ENCODE results near the gene PLA2G2A. TPM values are rescaled to one million over a fixed set of nuclear protein-coding genes. Genes with fewer than 3 reads are reported as not detected.
"Not testable (repeated sequence)": the region's sequence is repeated elsewhere in the genome, so short reads cannot be mapped to it uniquely, and the experiment has no call there.

The PLA2G2A gene, protein sequence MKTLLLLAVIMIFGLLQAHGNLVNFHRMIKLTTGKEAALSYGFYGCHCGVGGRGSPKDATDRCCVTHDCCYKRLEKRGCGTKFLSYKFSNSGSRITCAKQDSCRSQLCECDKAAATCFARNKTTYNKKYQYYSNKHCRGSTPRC
- polyA plus RNA-seq (ENCODE audit: insufficient read length): 0.18 TPM
- long read RNA-seq, donor 1: 0 reads
- long read RNA-seq, donor 2: 0 reads
- long read RNA-seq, donor 3: 0 reads
- long read RNA-seq, donor 4: 0 reads
- long read RNA-seq, donor 5: 0 reads
- long read RNA-seq, donor 6: 0 reads
- long read RNA-seq, donor 7: 0 reads
- long read RNA-seq, donor 8: 0 reads

DNA sequence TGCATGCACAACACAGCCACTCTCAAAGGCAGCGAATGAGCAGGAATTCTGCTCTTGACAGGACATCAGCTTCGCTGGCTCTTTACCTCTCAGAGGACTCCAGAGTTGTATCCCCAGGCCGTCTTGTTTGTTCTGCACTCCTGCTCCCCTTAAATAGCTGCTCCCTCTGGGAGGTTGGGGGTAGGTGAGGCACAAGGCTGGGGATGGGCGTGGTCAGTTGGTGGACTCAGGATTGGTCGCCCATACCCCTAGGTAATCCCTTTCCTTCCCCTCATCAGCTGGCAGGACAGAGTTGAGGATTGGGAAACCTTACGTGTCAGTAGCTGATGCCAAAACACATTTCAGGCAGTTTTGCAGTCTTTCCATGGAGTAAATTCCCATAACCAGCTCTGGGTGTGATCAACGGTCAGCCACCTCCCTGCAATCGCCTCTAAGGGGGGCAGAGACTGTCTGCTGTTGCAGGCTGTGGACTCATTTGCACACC, at the start of gene PLA2G2A:
PLA2G2A (minus strand) TSS at position 125 of the 484 bp plus-strand sequence. CDS start 845 bp downstream, outside the sequence.
- no peak for DNase-seq

- DNase-seq: no peak
Observed at GRCh38 chr1:20028726-20029125, 49.3 kb upstream of the PLA2G2A start.

DNA sequence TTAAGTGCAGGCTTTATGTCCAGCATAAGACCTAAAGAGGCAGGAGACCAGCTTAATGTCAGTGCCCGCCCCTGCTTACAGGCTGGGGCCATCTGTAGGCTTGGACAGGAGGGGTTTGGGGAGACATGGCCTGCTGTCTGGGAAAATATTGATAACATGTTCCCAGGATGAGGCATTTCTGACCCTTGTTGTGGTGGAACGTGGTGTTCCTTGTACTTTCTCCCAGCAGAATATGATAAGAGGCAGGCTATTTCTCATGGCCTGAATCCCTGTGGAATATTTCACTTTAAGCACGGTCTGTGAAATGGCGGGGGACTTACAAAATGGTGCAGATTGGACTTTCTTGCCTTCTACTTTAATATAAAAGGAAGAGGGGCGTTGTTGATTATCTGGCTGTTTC, 48.7 kb upstream of the PLA2G2A start:
- DNase-seq: no peak

GRCh38 chr1:20017741-20018140, 38.3 kb upstream of the PLA2G2A start:
- DNase-seq: no peak

DNA sequence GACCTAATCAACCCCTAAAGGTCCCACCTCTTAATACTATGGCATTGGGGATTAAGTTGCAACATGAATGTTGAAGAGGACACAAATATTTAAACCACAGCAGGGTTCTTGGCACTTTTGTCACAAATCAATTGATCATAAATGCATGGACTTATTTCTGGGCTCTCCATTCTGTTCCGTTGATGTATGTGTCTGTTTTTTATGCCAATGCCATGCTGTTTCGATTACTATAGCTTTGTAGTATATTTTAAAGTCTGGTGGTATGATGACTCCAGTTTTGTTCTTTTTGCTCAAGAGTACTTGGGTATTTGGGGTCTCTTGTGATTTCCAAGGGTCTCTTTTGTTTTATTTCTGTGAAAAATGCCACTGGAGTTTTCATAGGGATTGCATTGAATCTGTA, 34.7 kb upstream of the PLA2G2A start:
- DNase-seq: no peak

DNA sequence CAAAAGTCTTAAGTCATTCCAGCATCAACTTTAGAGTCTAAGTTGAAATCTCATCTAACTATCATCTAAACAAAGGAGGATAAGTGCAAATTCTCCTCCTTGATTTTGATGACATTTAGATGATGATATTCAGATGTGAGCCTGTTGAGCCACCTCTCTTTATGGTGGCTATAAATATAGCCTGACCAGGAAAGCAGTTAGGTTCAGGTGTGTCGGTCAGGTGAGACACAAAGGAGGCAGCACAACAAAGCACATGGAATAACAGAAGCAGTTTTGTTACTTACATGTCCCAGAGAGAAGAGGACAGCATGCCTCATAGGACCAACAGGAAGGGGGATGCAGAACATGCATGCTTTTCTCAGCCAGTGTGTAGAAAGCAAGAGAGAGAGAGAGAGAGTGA, 30.6 kb upstream of the PLA2G2A start:
- DNase-seq: no peak

DNA sequence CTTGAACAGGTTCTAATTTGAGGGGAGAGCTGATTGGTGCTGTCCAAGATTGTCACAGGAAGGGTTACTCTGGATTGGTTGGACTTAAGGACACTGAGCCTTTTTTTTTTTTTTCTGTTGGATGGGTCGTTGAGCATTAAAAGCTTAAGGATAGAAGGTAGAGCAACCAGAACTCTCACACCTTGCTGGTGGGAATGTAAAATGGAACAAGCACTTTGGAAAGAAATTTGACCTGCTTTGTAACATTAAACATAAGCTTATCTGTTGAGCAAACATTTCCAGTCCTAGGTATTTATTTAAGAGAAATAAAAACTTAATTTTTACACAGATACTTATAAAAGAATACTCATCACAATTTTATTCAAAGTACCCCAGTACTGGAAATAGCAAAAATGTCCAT, 29.8 kb upstream of the PLA2G2A start:
- no peak for DNase-seq

- DNase-seq: no peak
Observed at GRCh38 chr1:20008391-20008841, 29.0 kb upstream of the PLA2G2A start.

DNA sequence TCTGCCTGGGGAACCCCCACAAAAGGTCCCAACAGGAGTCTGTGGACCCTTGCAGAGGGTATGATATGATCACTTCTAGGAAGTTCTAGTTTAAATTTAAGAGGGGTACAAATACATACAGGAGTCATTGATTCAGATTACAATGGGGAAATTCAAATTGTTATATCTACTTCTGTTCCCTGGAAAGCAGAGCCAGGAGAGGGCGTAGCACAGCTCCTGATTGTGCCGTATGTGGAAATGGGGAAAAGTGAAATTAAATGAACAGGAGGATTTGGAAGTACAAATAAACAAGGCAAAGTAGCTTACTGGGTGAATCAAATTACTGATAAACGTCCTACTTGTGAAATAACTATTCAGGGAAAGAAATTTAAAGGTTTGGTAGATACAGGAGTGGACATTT, 19.4 kb upstream of the PLA2G2A start:
- DNase-seq: not testable (repeated sequence)

DNA sequence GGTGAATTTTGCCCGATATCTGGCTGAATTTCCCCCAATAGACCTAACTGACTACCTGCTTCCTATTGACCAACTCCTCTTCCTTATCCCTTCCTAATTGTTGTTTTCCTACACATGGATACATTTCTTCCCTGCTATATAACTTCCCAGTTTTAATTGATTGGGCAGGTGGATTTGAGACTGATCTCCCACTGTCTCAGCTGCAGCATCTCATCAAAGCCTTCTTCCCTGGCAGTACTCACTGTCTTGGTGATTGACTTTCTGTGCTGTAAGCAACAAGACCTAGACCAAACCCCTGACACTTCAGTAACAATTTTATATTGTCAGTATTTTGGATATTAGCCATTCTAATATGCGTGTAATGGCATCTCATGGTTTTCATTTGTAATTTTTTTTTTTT, 11.3 kb upstream of the PLA2G2A start:
- DNase-seq: no peak

GRCh38 chr1:19990182-19990582, 10.8 kb upstream of the PLA2G2A start:
- not testable (repeated sequence) for DNase-seq

GRCh38 chr1:19988267-19989006, 9.0 kb upstream of the PLA2G2A start:
- DNase-seq: no peak

- DNase-seq: no peak
Observed at GRCh38 chr1:19987719-19988118, 8.3 kb upstream of the PLA2G2A start.

- not testable (repeated sequence) for DNase-seq
Observed at GRCh38 chr1:19984409-19985016, 5.1 kb upstream of the PLA2G2A start.

GRCh38 chr1:19981507-19982312, 2.3 kb upstream of the PLA2G2A start:
- DNase-seq: no peak

DNA sequence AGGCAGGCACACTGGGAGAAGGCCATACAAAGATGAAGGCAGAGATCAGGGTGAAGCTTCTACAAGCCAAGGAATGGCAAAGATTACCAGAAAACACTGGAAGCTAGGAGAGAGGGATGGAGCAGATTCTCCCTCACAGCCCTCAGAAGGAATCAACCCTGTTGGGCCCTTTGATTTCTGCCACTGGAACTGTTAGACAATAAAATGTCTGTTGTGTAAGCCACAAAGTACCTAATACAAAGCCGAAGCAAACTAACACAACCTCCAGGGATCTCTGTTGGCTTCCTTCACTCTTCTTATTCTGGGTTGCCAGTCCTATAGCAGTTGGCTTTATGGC, 1.7 kb upstream of the PLA2G2A start:
- no peak for DNase-seq

DNA sequence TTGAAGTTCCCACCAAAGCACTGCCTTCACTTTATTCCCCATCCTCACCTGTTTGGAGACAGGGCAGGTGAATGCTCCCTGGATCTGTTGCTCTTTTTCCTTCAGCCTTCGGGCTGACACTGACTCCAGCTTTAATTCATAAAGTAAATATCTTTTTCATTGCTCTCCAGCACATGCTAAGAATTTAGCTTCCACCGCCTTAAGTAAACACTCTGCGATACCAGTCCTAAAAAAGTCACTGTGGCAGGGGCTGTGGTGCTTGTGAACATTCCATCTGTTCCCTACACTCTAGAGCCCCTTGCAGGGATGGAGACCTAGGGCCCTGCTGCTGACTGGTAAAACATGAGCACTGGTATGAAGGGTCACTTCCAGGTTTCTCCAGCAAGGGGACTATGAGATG, 896 bp upstream of the PLA2G2A start:
- DNase-seq: no peak

GRCh38 chr1:19978143-19978542, 1.3 kb downstream of the PLA2G2A start:
- DNase-seq: no peak

DNA sequence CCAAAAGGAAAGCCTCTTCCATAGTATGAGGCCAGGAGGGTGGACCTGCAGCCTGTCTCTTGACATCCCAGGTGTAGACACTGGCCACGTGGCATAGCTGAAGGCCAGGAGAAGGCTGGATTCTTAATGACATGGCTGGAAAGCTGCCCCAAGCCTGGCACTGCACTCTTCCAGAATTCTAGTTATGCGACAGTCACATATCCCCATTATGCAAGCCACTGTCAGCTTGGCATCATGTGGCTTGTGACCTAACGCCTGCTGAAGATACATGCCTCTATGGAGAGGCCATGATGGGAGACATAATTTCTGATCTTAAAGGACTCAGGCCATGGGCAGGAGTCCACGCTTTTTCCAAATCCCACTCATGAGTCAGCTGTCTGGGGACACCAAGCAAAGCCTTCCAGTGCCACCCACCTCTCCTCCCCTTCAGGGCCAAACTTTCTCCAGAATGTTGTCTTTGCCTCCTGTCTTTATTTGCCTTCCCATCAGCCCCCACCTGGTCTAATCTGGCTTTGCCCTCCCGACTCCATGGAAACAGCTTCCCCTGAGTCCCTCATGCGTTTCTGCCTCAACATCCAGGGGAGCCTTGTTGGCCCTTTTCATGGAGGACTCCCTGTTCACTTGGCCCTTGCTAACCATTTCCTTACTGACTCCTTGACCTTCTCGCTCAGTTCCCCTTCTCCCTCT, 3.0 kb downstream of the PLA2G2A start:
- DNase-seq: no peak

DNA sequence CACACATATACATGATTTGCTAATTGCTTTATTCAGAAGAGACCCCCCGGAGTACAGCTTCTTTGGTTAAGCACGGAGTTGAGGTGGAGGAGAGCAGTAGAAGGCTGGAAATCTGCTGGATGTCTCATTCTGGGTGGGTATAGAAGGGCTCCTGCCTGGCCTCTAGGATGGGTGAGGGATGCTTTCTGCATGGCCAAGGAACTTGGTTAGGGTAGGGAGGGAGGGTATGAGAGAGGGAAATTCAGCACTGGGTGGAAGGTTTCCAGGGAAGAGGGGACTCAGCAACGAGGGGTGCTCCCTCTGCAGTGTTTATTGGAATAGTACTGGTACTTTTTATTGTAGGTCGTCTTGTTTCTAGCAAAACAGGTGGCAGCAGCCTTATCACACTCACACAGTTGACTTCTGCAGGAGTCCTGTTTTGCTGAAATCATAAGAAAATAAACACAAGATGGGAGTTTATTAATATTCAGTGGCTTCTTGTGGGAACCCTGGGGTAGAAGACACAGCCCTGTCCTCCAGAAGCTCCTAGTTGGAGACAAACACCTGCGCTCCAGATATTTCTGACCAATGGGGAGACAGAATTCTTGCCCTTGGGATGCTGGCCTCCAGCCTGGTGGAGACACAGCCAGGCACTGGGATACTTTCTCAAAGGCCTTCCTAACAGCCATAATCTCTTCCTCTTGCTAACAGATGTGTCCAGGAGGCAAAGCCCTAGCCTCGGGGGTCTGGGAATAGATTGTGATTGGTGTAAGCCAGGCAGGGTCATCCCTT, 3.8 kb downstream of the PLA2G2A start:
- DNase-seq: no peak

Measured in left kidney (tissue), 8 donors.